ENCODE data around the gene SIL1. TPM values are rescaled to one million over a fixed set of nuclear protein-coding genes. Genes with fewer than 3 reads are reported as not detected.
"Not testable (repeated sequence)": the region's sequence is repeated elsewhere in the genome, so short reads cannot be mapped to it uniquely, and the experiment has no call there.

Gene SIL1
- total and polyA plus RNA-seq, 2 donors (not counting 1 experiment from before 2014, with no cell fraction given), result 66.4 to 85.5 TPM

- no peak overlapping the region for H3K9ac ChIP-seq (ENCODE audit: insufficient read depth, low read length)
- TF ChIP-seq CTCF (conservative IDR thresholded peaks at IDR 0.05 in 1 of 2, IDR thresholded peaks at IDR 0.05 in 1 of 2; ENCODE audit: low read depth in 1 of 2, low read length in 2 of 2), result no peak
- no peak for TF ChIP-seq EZH2 (IDR thresholded peaks at IDR 0.05; ENCODE audit: low read length, missing control alignments)
- no peaks in the 10 kb centered on the region for H3K27me3 ChIP-seq (ENCODE audit: control insufficient read depth, insufficient read depth, low read length)
- H3K4me1 ChIP-seq (ENCODE audit: control insufficient read depth, extremely low read depth, insufficient read depth, low read length), result no peaks in the 10 kb centered on the region
- no peaks in the 10 kb centered on the region for H4K20me1 ChIP-seq (ENCODE audit: control insufficient read depth, extremely low read depth, insufficient read depth, low read length)
- H2AFZ ChIP-seq (ENCODE audit: low read length), result no peak overlapping the region
- no peak for DNase-seq (ENCODE audit: low read depth in 2 of 2)
- H3K36me3 ChIP-seq (ENCODE audit: control insufficient read depth, insufficient read depth, low read length), result no peaks in the 10 kb centered on the region
- no peak overlapping the region for H3K4me2 ChIP-seq (ENCODE audit: extremely low read depth, insufficient read depth, low read length)
- no peak overlapping the region for H3K4me3 ChIP-seq (replicated peaks in 1 of 4; ENCODE audit: control extremely low read depth in 1 of 4, insufficient read depth in 1 of 4, low read depth in 3 of 4, low read length in 4 of 4)
- H3K79me2 ChIP-seq (ENCODE audit: control insufficient read depth, insufficient read depth, low read length), result no peaks in the 10 kb centered on the region
- no peak overlapping the region for H3K27ac ChIP-seq (ENCODE audit: insufficient read depth, low read length)
- no peaks in the 10 kb centered on the region for H3K9me3 ChIP-seq (ENCODE audit: control insufficient read depth, insufficient read depth, low read depth, low read length)
These were observed 158.1 kb downstream of the SIL1 start for GRCh38 chr5:139040081-139040480.

GRCh38 chr5:139038613-139039305 is 159.4 kb downstream of the SIL1 start:
- Histone ChIP-seq H3K27me3 (ENCODE audit: control insufficient read depth, insufficient read depth, low read length) (no peaks in the 10 kb centered on the region), H3K27ac (ENCODE audit: insufficient read depth, low read length) (no peak overlapping the region), H3K79me2 (ENCODE audit: control insufficient read depth, insufficient read depth, low read length) (no peaks in the 10 kb centered on the region), H3K4me1 (ENCODE audit: control insufficient read depth, extremely low read depth, insufficient read depth, low read length) (no peaks in the 10 kb centered on the region), H3K4me3 (replicated peaks in 1 of 4; ENCODE audit: control extremely low read depth in 1 of 4, insufficient read depth in 1 of 4, low read depth in 3 of 4, low read length in 4 of 4) (no peak overlapping the region), H3K9ac (ENCODE audit: insufficient read depth, low read length) (no peak overlapping the region), H4K20me1 (ENCODE audit: control insufficient read depth, extremely low read depth, insufficient read depth, low read length) (no peaks in the 10 kb centered on the region), H3K4me2 (ENCODE audit: extremely low read depth, insufficient read depth, low read length) (no peak overlapping the region), H3K9me3 (ENCODE audit: control insufficient read depth, insufficient read depth, low read depth, low read length) (no peaks in the 10 kb centered on the region), H3K36me3 (ENCODE audit: control insufficient read depth, insufficient read depth, low read length) (no peaks in the 10 kb centered on the region), H2AFZ (ENCODE audit: low read length) (no peak overlapping the region)
- DNase-seq (ENCODE audit: low read depth in 2 of 2), result no peak
- TF ChIP-seq EZH2 (IDR thresholded peaks at IDR 0.05; ENCODE audit: low read length, missing control alignments), result no peak
- TF ChIP-seq CTCF (conservative IDR thresholded peaks at IDR 0.05 in 1 of 2, IDR thresholded peaks at IDR 0.05 in 1 of 2; ENCODE audit: low read depth in 1 of 2, low read length in 2 of 2), result peak in 1 of 2 donors; percentile 15

GRCh38 chr5:139037732-139038131 is 160.4 kb downstream of the SIL1 start:
- Histone ChIP-seq H3K79me2 (ENCODE audit: control insufficient read depth, insufficient read depth, low read length) (no peaks in the 10 kb centered on the region), H3K4me3 (replicated peaks in 1 of 4; ENCODE audit: control extremely low read depth in 1 of 4, insufficient read depth in 1 of 4, low read depth in 3 of 4, low read length in 4 of 4) (no peak overlapping the region), H3K27ac (ENCODE audit: insufficient read depth, low read length) (no peak overlapping the region), H3K27me3 (ENCODE audit: control insufficient read depth, insufficient read depth, low read length) (no peaks in the 10 kb centered on the region), H4K20me1 (ENCODE audit: control insufficient read depth, extremely low read depth, insufficient read depth, low read length) (no peaks in the 10 kb centered on the region), H3K9ac (ENCODE audit: insufficient read depth, low read length) (no peak overlapping the region), H3K4me1 (ENCODE audit: control insufficient read depth, extremely low read depth, insufficient read depth, low read length) (no peaks in the 10 kb centered on the region), H2AFZ (ENCODE audit: low read length) (no peak overlapping the region), H3K4me2 (ENCODE audit: extremely low read depth, insufficient read depth, low read length) (no peak overlapping the region), H3K9me3 (ENCODE audit: control insufficient read depth, insufficient read depth, low read depth, low read length) (no peaks in the 10 kb centered on the region), H3K36me3 (ENCODE audit: control insufficient read depth, insufficient read depth, low read length) (no peaks in the 10 kb centered on the region)
- TF ChIP-seq CTCF (conservative IDR thresholded peaks at IDR 0.05 in 1 of 2, IDR thresholded peaks at IDR 0.05 in 1 of 2; ENCODE audit: low read depth in 1 of 2, low read length in 2 of 2), result no peak
- TF ChIP-seq EZH2 (IDR thresholded peaks at IDR 0.05; ENCODE audit: low read length, missing control alignments), result no peak
- DNase-seq (ENCODE audit: low read depth in 2 of 2), result no peak

GRCh38 chr5:139036332-139036731 is 161.8 kb downstream of the SIL1 start:
- H3K4me1 ChIP-seq (ENCODE audit: control insufficient read depth, extremely low read depth, insufficient read depth, low read length); H3K79me2 ChIP-seq (ENCODE audit: control insufficient read depth, insufficient read depth, low read length); DNase-seq (ENCODE audit: low read depth in 2 of 2); H3K27me3 ChIP-seq (ENCODE audit: control insufficient read depth, insufficient read depth, low read length); H3K9ac ChIP-seq (ENCODE audit: insufficient read depth, low read length); H3K36me3 ChIP-seq (ENCODE audit: control insufficient read depth, insufficient read depth, low read length); H3K9me3 ChIP-seq (ENCODE audit: control insufficient read depth, insufficient read depth, low read depth, low read length); H3K4me2 ChIP-seq (ENCODE audit: extremely low read depth, insufficient read depth, low read length); H3K27ac ChIP-seq (ENCODE audit: insufficient read depth, low read length); H3K4me3 ChIP-seq (replicated peaks in 1 of 4; ENCODE audit: control extremely low read depth in 1 of 4, insufficient read depth in 1 of 4, low read depth in 3 of 4, low read length in 4 of 4); H4K20me1 ChIP-seq (ENCODE audit: control insufficient read depth, extremely low read depth, insufficient read depth, low read length); H2AFZ ChIP-seq (ENCODE audit: low read length): not testable (repeated sequence)

Measured in fibroblast of lung (primary cell).